Measurements from ENCODE around the gene RGS3. TPM values are rescaled to one million over a fixed set of nuclear protein-coding genes. Genes with fewer than 3 reads are reported as not detected.

RGS3 gene
- total RNA-seq, 2 experiments from 2014 or later, result 22.8 to 32.9 TPM

DNA sequence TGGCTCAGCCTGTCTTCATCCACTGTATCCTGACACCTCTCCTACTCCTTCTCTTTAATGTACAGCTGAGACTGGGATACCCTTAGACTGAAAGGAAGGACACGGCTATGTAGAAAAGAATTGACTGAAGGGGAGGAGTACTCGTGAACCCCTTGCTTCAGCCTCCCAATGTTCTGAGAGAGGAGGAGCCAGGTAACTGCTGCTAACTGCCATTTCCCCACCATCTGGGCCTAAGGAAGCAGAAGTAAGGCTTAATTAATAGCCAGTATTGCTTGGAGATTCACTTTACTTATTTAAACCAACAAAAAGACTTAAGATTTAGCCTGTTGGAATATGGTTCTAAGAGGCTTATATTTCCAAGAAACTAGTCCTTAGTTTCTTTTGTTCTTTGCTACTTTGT is 18.8 kb upstream of the RGS3 start:
- CTCF ChIA-PET (ENCODE audit: unreplicated experiment), result interaction anchor here (3.1 kb wide), 1 partner anchor 137 kb away, joined by 18 read pairs; no protein-coding TSS in a partner anchor

DNA sequence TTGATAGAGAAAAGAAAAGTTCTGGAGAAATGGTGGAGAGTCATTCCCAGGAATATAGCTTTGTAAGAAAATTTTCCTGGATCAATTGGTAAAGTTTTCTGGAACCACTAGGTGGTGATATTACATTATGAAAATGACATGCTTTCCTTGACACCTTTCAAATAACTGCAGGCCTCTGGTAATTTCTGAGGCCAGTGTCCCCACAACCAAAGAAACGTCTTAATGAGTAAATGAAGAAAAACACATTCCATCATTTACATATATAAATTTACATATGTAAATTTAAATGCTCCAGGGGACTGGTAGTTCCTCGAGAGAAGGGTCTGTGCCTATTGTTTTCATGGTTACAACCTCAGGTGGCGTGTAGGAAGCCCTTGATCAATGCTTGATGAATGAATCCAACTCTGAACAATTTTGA is 17.2 kb upstream of the RGS3 start:
- no peak for TF ChIP-seq EZH2phosphoT487 (IDR thresholded peaks at IDR 0.05; ENCODE audit: borderline replicate concordance, low read depth, low read length)
- TF ChIP-seq, protein P1, sequence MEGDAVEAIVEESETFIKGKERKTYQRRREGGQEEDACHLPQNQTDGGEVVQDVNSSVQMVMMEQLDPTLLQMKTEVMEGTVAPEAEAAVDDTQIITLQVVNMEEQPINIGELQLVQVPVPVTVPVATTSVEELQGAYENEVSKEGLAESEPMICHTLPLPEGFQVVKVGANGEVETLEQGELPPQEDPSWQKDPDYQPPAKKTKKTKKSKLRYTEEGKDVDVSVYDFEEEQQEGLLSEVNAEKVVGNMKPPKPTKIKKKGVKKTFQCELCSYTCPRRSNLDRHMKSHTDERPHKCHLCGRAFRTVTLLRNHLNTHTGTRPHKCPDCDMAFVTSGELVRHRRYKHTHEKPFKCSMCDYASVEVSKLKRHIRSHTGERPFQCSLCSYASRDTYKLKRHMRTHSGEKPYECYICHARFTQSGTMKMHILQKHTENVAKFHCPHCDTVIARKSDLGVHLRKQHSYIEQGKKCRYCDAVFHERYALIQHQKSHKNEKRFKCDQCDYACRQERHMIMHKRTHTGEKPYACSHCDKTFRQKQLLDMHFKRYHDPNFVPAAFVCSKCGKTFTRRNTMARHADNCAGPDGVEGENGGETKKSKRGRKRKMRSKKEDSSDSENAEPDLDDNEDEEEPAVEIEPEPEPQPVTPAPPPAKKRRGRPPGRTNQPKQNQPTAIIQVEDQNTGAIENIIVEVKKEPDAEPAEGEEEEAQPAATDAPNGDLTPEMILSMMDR (conservative IDR thresholded peaks at IDR 0.05; ENCODE audit: low read length), result peak; percentile 98
- DNase-seq (ENCODE audit: low spot score), result peak; percentile 68
- H3K9me2 ChIP-seq (ENCODE audit: insufficient read depth, low read length), result no peaks in the 10 kb centered on the region
- no peaks in the 10 kb centered on the region for H3K36me3 ChIP-seq (ENCODE audit: insufficient read depth, low read length)
- H3K4me1 ChIP-seq (ENCODE audit: insufficient read depth, low read length, poor library complexity, severe bottlenecking), result peaks cover 5% of the 10 kb centered on the region
- H3K9me3 ChIP-seq (ENCODE audit: low read length), result no peaks in the 10 kb centered on the region
- no peak overlapping the region for H3K27ac ChIP-seq (ENCODE audit: low read depth, low read length, poor library complexity, severe bottlenecking)
- intact Hi-C loops (cut with micrococcal nuclease; ENCODE audit: unreplicated experiment), result loop anchor here (2.0 kb wide), 2 partner anchors 144 to 212 kb away; no protein-coding TSS in a partner anchor
- ChIA-PET CTCF (ENCODE audit: unreplicated experiment) (interaction anchor here (1.0 to 3.1 kb wide), 6 partner anchors 132 to 210 kb away, joined by 4 to 18 read pairs (median 7); no protein-coding TSS in a partner anchor), POLR2A (interaction anchor here (0.7 to 1.6 kb wide), 9 partner anchors 53 to 211 kb away, joined by 3 to 5 read pairs (median 3); no protein-coding TSS in a partner anchor)
- no peak overlapping the region for H3K4me3 ChIP-seq (ENCODE audit: low read depth, low read length, poor library complexity, severe bottlenecking)
- H3K4me2 ChIP-seq (ENCODE audit: low read length), result no peak overlapping the region
- no TSS peak for BruUV-seq (replicated peaks)
- H4K20me1 ChIP-seq (ENCODE audit: insufficient read depth, low read length), result no peaks in the 10 kb centered on the region
- H3K79me2 ChIP-seq (ENCODE audit: insufficient read depth, low read depth, low read length), result no peaks in the 10 kb centered on the region
- H2AFZ ChIP-seq (ENCODE audit: low read length), result no peak overlapping the region

More for the DNA sequence above, 18.8 kb upstream of the RGS3 start:
- intact Hi-C loops (cut with micrococcal nuclease; ENCODE audit: unreplicated experiment), result no loop called here
- Histone ChIP-seq H3K4me2 (ENCODE audit: low read length) (no peak overlapping the region), H2AFZ (ENCODE audit: low read length) (no peak overlapping the region), H3K9me2 (ENCODE audit: insufficient read depth, low read length) (no peaks in the 10 kb centered on the region), H3K9me3 (ENCODE audit: low read length) (no peaks in the 10 kb centered on the region), H3K79me2 (ENCODE audit: insufficient read depth, low read depth, low read length) (no peaks in the 10 kb centered on the region), H3K4me3 (ENCODE audit: low read depth, low read length, poor library complexity, severe bottlenecking) (no peak overlapping the region), H3K4me1 (ENCODE audit: insufficient read depth, low read length, poor library complexity, severe bottlenecking) (peaks cover 5% of the 10 kb centered on the region), H3K27ac (ENCODE audit: low read depth, low read length, poor library complexity, severe bottlenecking) (no peak overlapping the region), H4K20me1 (ENCODE audit: insufficient read depth, low read length) (no peaks in the 10 kb centered on the region), H3K36me3 (ENCODE audit: insufficient read depth, low read length) (no peaks in the 10 kb centered on the region)
- DNase-seq (ENCODE audit: low spot score), result no peak
- POLR2A ChIA-PET, result no interaction called here
- TF ChIP-seq, protein P1 (conservative IDR thresholded peaks at IDR 0.05; ENCODE audit: low read length), result no peak
- no peak for TF ChIP-seq EZH2phosphoT487 (IDR thresholded peaks at IDR 0.05; ENCODE audit: borderline replicate concordance, low read depth, low read length)
- BruUV-seq (replicated peaks), result no TSS peak

DNA sequence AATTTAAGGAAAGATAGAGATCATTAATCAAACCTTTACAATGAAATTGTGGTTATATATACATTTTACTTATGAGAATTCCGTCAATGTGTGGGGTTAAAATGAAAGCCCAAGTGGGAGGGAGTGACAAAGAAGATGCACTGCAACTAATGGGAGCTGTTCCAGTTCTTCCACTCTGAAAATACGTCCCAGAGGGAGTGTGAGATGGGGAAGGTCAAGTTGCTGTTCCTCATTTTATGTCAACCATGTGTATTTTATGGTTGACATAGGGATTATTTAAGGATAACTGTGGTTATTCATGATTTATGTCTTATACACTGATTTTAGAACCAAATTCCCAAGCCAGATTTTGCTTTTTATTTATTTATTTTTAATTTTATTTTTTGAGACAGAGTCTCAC is 14.2 kb upstream of the RGS3 start:
- intact Hi-C loops (cut with micrococcal nuclease; ENCODE audit: unreplicated experiment), result no loop called here
- POLR2A ChIA-PET, result no interaction called here

More for the DNA sequence above, 14.2 kb upstream of the RGS3 start:
- Histone ChIP-seq H3K4me3 (ENCODE audit: low read depth, low read length, poor library complexity, severe bottlenecking) (no peak overlapping the region), H3K79me2 (ENCODE audit: insufficient read depth, low read depth, low read length) (no peaks in the 10 kb centered on the region), H3K4me2 (ENCODE audit: low read length) (no peak overlapping the region), H3K4me1 (ENCODE audit: insufficient read depth, low read length, poor library complexity, severe bottlenecking) (peaks cover 5% of the 10 kb centered on the region), H3K27ac (ENCODE audit: low read depth, low read length, poor library complexity, severe bottlenecking) (no peak overlapping the region), H3K9me3 (ENCODE audit: low read length) (no peaks in the 10 kb centered on the region), H3K36me3 (ENCODE audit: insufficient read depth, low read length) (no peaks in the 10 kb centered on the region), H2AFZ (ENCODE audit: low read length) (no peak overlapping the region), H4K20me1 (ENCODE audit: insufficient read depth, low read length) (no peaks in the 10 kb centered on the region), H3K9me2 (ENCODE audit: insufficient read depth, low read length) (no peaks in the 10 kb centered on the region)
- DNase-seq (ENCODE audit: low spot score), result no peak
- BruUV-seq (replicated peaks), result no TSS peak
- CTCF ChIA-PET (ENCODE audit: unreplicated experiment), result interaction anchor here (1.1 kb wide), 1 partner anchor 129 kb away, joined by 3 read pairs; no protein-coding TSS in a partner anchor
- no peak for TF ChIP-seq EZH2phosphoT487 (IDR thresholded peaks at IDR 0.05; ENCODE audit: borderline replicate concordance, low read depth, low read length)
- TF ChIP-seq, protein P1 (conservative IDR thresholded peaks at IDR 0.05; ENCODE audit: low read length), result no peak
